ENCODE data around the gene ZEB2.

- TF ChIP-seq CTCF (IDR thresholded peaks at IDR 0.05): no peak
- no peak for TF ChIP-seq POLR2A (IDR thresholded peaks at IDR 0.05)
Observed at GRCh38 chr2:144475044-144475443, 44.9 kb downstream of the ZEB2 start.

All from stomach (tissue), 4 donors.